Limb (tissue), 2 donors: ENCODE measurements around the gene HEATR5B.
"Not testable (repeated sequence)": the region's sequence is repeated elsewhere in the genome, so short reads cannot be mapped to it uniquely, and the experiment has no call there.

Experiments used
- DNase-seq, 2 donors: peaks; one replicate each; pipeline ENCODE4 v3.0.0-alpha.2; 2016; ENCODE audit errors: extremely low spot score in 2 of 2

HEATR5B gene

DNA sequence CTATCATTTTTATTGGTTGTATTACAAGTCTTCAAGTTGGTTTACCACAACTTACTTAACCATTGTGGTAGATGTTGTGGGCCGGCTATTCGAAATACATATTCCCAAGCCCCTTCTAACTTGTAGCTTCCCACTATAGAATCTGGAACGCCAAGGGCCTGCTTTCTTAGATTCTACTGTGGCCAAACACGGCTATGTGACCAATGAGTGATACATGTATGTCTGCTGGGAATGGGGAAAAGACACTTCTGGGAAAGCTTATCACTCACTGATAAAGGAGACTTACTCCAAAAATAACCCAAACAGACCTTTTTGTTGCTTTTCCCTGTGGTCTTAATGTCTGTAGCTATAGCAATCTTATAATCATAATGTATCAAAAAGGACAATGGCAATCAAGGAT is 142.3 kb downstream of the HEATR5B start:
- DNase-seq, result no peak

DNA sequence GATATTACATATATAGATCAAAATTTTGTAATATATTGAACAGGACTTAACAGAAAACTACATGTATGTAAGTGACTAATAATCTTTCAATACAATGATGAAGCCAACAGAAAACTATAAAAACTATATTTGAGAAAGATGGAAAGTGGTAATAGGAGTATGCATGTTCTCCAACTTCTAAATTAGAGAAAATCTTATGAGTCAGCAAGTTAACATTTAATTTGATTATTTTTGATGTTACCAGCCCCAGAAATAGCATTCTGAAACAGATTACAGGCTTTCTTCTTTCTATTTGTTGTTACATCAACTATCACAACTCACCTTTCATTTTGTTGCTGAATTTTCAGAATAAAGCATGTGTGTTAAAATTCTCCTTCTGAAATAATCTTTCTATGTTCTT is 147.6 kb downstream of the HEATR5B start:
- DNase-seq, result not testable (repeated sequence)

DNA sequence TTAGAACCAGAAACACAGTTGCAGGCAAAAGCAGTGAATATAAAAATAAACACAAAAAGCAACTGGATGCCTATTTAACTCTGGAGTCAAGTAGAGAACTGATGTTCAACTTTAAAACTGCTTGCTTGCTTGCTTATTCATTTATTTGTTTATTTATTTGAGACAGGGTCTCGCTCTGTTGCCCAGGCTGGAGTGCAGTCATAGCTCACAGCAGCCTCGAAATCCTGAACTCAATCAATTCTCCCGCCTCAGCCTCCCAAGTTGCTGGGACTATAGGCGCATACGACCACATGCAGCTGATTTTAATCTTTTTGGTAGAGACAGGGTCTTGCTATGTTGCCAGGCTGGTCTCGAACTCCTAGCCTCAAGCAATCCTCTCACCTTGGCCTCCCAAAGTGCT is 152.5 kb downstream of the HEATR5B start:
- DNase-seq, result not testable (repeated sequence)
